ENCODE results near the gene IL13RA2. TPM values are rescaled to one million over a fixed set of nuclear protein-coding genes. Genes with fewer than 3 reads are reported as not detected.
A peak's percentile ranks its signal among the peaks of the same experiment; 100 is the strongest.

IL13RA2 gene
- total RNA-seq, 4 donors from 2014 or later, result 0.33 to 0.52 (median 0.39) TPM; not detected in 1

DNA sequence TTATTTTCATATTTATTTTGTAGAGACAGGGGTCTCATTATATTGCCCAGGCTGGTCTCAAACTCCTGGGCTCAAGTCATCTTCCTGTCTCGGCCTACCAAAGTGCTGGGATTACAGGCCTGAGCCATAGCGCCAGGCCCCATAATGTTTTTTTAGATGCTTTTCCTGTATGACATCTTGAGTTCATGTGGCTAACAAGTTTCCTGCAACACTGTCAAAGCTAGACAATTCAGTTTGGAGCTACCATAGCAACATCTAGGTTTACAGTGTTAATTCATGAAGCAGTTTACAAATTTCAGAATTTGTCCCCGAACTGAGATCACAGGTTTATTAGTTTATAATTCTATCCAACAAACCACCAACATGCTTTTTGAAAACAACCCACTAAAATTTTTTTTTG is 6.4 kb upstream of the IL13RA2 start:
- H3K9me3 ChIP-seq, result no peaks in the 10 kb centered on the region
- H3K4me3 ChIP-seq, result no peak overlapping the region

GRCh38 chrX:115023139-115023538 is 5.7 kb upstream of the IL13RA2 start:
- no peaks in the 10 kb centered on the region for H3K9me3 ChIP-seq
- no peak for TF ChIP-seq POLR2A (IDR thresholded peaks at IDR 0.05; ENCODE audit: low read depth)
- TF ChIP-seq POLR2AphosphoS5 (IDR thresholded peaks at IDR 0.05), result no peak
- no peak for TF ChIP-seq CTCF (IDR thresholded peaks at IDR 0.05)
- no peak for TF ChIP-seq EP300 (IDR thresholded peaks at IDR 0.05)
- H3K4me3 ChIP-seq, result no peak overlapping the region
- DNase-seq (ENCODE audit: extremely low spot score), result no peak
- no peak overlapping the region for H3K27ac ChIP-seq (replicated peaks in 1 of 4)
- H3K36me3 ChIP-seq, result no peaks in the 10 kb centered on the region
- H3K27me3 ChIP-seq, result peaks cover 0 to 4% (median 0%) of the 10 kb centered on the region in 4 donors
- intact Hi-C loops (cut with DNase I), result no loop called here
- no peaks in the 10 kb centered on the region for H3K4me1 ChIP-seq
- 38% methylated on average over 2 of the region's 2 CpGs for WGBS

More for the DNA sequence above, 6.4 kb upstream of the IL13RA2 start:
- no peaks in the 10 kb centered on the region for H3K36me3 ChIP-seq
- H3K27ac ChIP-seq (replicated peaks in 1 of 4), result no peak overlapping the region
- intact Hi-C loops (cut with DNase I), result no loop called here
- no peak for TF ChIP-seq POLR2AphosphoS5 (IDR thresholded peaks at IDR 0.05)
- no peaks in the 10 kb centered on the region for H3K4me1 ChIP-seq
- H3K27me3 ChIP-seq, result peaks cover 0 to 3% (median 0%) of the 10 kb centered on the region in 4 donors
- 84% methylated on average over 3 of the region's 3 CpGs for WGBS
- no peak for DNase-seq (ENCODE audit: extremely low spot score)

GRCh38 chrX:115021121-115021520 is 3.7 kb upstream of the IL13RA2 start:
- intact Hi-C loops (cut with DNase I), result no loop called here
- DNase-seq (ENCODE audit: extremely low spot score), result no peak
- 83% methylated on average over 5 of the region's 5 CpGs for WGBS
- Histone ChIP-seq H3K4me3 (no peak overlapping the region), H3K27ac (replicated peaks in 1 of 4) (no peak overlapping the region), H3K9me3 (no peaks in the 10 kb centered on the region), H3K36me3 (no peaks in the 10 kb centered on the region), H3K27me3 (peaks cover 0 to 4% (median 0%) of the 10 kb centered on the region in 4 donors), H3K4me1 (no peaks in the 10 kb centered on the region)
- TF ChIP-seq POLR2A (IDR thresholded peaks at IDR 0.05; ENCODE audit: low read depth) (no peak), EP300 (IDR thresholded peaks at IDR 0.05) (no peak), POLR2AphosphoS5 (IDR thresholded peaks at IDR 0.05) (no peak), CTCF (IDR thresholded peaks at IDR 0.05) (no peak)

DNA sequence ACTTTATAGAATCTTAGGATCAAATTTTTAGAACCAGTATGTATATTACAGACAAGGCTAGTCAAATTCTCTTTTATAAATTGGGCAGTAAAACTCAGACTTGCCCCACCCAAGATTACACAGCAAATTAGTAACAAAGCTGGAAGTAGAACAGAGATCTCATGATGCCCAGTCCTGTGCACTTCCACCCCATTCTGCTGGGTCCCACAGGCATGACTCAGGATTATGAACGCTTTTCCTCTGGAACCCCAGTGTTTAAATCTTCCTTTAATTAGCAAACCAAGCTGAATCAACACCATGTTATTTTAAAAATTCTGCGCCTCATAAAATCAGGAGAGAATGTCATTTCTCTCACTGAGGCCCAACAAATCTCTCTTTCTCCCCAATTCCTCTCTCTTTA is 1.5 kb upstream of the IL13RA2 start:
- no peak for DNase-seq (ENCODE audit: extremely low spot score)
- H3K4me1 ChIP-seq, result no peaks in the 10 kb centered on the region

GRCh38 chrX:115018040-115018647 is 728 bp upstream of the IL13RA2 start:
- H3K4me1 ChIP-seq, result no peaks in the 10 kb centered on the region
- no peaks in the 10 kb centered on the region for H3K9me3 ChIP-seq
- H3K27ac ChIP-seq (replicated peaks in 1 of 4), result no peak overlapping the region
- DNase-seq (ENCODE audit: extremely low spot score), result no peak
- peaks cover 0 to 4% (median 0%) of the 10 kb centered on the region in 4 donors for H3K27me3 ChIP-seq
- TF ChIP-seq POLR2AphosphoS5 (IDR thresholded peaks at IDR 0.05), result no peak
- peak in 2 of 3 experiments; percentile 11 to 32 for TF ChIP-seq CTCF (IDR thresholded peaks at IDR 0.05)
- 47% methylated on average over 6 of the region's 6 CpGs for WGBS
- intact Hi-C loops (cut with DNase I), result no loop called here
- no peaks in the 10 kb centered on the region for H3K36me3 ChIP-seq
- H3K4me3 ChIP-seq, result no peak overlapping the region

More for the DNA sequence above, 1.5 kb upstream of the IL13RA2 start:
- TF ChIP-seq POLR2AphosphoS5 (IDR thresholded peaks at IDR 0.05), result no peak
- no peak for TF ChIP-seq EP300 (IDR thresholded peaks at IDR 0.05)
- no peak for TF ChIP-seq POLR2A (IDR thresholded peaks at IDR 0.05; ENCODE audit: low read depth)
- TF ChIP-seq CTCF (IDR thresholded peaks at IDR 0.05), result no peak
- WGBS, result 84% methylated on average over 2 of the region's 2 CpGs
- no peaks in the 10 kb centered on the region for H3K9me3 ChIP-seq
- H3K27me3 ChIP-seq, result peaks cover 0 to 4% (median 0%) of the 10 kb centered on the region in 4 donors
- H3K36me3 ChIP-seq, result no peaks in the 10 kb centered on the region
- intact Hi-C loops (cut with DNase I), result no loop called here
- no peak overlapping the region for H3K4me3 ChIP-seq
- H3K27ac ChIP-seq (replicated peaks in 1 of 4), result no peak overlapping the region
